Astrocyte of the cerebellum (primary cell): ENCODE measurements around the gene MRM2.

Experiments used
- DNase-seq: peaks from one replicate; pipeline ENCODE4 v3.0.0-alpha.2; 2011; ENCODE audit warnings: low read depth
- H3K4me3 ChIP-seq: 2 replicates; pipeline ENCODE4 v1.5.1; 2011; ENCODE audit warnings: mild to moderate bottlenecking, low read depth, low read length, moderate library complexity
- CTCF ChIP-seq: IDR thresholded peaks from 2 replicates; pipeline ENCODE4 v1.5.1; 2012; ENCODE audit warnings: low read length, low read depth, moderate library complexity, mild to moderate bottlenecking; ENCODE audit errors: missing control alignments
- in situ Hi-C: cut with HindIII; loops from 2 replicates; pipeline ENCODE4 v1.10.0; 2017; ENCODE audit warnings: low sequenced_read_pairs

MRM2 gene

GRCh38 chr7:2219606-2220005 is 22.4 kb downstream of the MRM2 start:
- in situ Hi-C loops, result no loop called here

GRCh38 chr7:2219136-2219535 is 22.9 kb downstream of the MRM2 start:
- H3K4me3 ChIP-seq, result no peak overlapping the region
- in situ Hi-C loops, result no loop called here
- no peak for TF ChIP-seq CTCF
- no peak for DNase-seq

More at GRCh38 chr7:2219606-2220005, 22.4 kb downstream of the MRM2 start:
- TF ChIP-seq CTCF, result no peak
- DNase-seq, result no peak
- no peak overlapping the region for H3K4me3 ChIP-seq

GRCh38 chr7:2218444-2218785 is 23.6 kb downstream of the MRM2 start:
- H3K4me3 ChIP-seq, result no peak overlapping the region
- in situ Hi-C loops, result no loop called here
- no peak for TF ChIP-seq CTCF
- DNase-seq, result no peak

- DNase-seq, result no peak
- in situ Hi-C loops, result no loop called here
- no peak overlapping the region for H3K4me3 ChIP-seq
- no peak for TF ChIP-seq CTCF
Observed at GRCh38 chr7:2217716-2218443, 24.1 kb downstream of the MRM2 start.

- no peak for DNase-seq
- TF ChIP-seq CTCF, result no peak
- in situ Hi-C loops, result no loop called here
- no peak overlapping the region for H3K4me3 ChIP-seq
Observed at GRCh38 chr7:2217206-2217605, 24.8 kb downstream of the MRM2 start.

GRCh38 chr7:2215851-2216250 is 26.2 kb downstream of the MRM2 start:
- no peak overlapping the region for H3K4me3 ChIP-seq
- no peak for DNase-seq
- no peak for TF ChIP-seq CTCF
- in situ Hi-C loops, result no loop called here
